Erythroblast (primary cell): Measurements from ENCODE around the gene DUSP10.

ENCODE experiments used
- GATA1 ChIP-seq: IDR thresholded peaks from 2 replicates; pipeline ENCODE4 v1.6.1; 2011; ENCODE audit warnings: low read depth, mild to moderate bottlenecking, control low read depth, low read length, moderate library complexity
- POLR2A ChIP-seq: IDR thresholded peaks from 2 replicates; pipeline ENCODE4 v1.6.1; 2011; ENCODE audit warnings: mild to moderate bottlenecking, low read length

DNA sequence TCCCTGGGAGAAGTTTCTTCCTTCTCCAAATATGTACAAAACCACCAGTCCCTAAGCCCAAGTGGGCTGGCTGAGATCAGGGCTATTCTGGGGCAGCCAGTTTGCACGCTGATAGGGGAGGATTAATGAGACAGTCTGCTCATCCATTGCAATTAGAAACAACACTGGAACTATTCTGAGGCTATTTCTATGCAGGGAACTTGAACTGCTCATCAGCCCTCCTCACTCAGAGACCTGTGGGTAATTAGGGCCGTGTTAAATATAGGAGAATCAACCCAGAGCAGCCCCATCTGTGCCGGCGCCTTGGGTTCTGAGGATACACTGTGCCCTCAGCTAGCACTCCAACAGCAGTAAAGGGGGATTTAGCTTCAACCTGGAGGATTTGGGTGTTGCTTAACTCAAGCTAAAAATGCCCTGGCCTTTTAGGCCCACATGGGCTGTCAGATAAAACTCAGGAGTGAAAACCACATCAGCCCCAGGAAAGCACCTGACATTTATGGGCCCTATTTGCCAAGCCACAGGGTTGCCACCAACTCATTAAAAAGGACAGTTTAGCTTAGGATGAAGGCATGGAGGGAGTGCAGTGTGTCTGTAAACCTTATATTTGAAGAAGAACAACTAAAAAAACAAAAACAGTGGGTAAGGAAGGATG, 53.9 kb downstream of the DUSP10 start:
- TF ChIP-seq POLR2A (no peak), GATA1 (no peak)
